ENCODE data around the gene SLC39A11. TPM values are rescaled to one million over a fixed set of nuclear protein-coding genes. Genes with fewer than 3 reads are reported as not detected.
"Not testable (repeated sequence)": the region's sequence is repeated elsewhere in the genome, so short reads cannot be mapped to it uniquely, and the experiment has no call there.

Gene SLC39A11
- total RNA-seq, 4 donors from 2014 or later: 55.1 to 123 (median 97.0) TPM

- Histone ChIP-seq H3K36me3 (no peaks in the 10 kb centered on the region), H3K4me3 (replicated peaks in 1 of 3) (no peak overlapping the region), H3K27ac (no peak overlapping the region), H3K27me3 (no peaks in the 10 kb centered on the region), H3K9me3 (no peaks in the 10 kb centered on the region), H3K4me1 (no peaks in the 10 kb centered on the region)
- TF ChIP-seq POLR2A (IDR thresholded peaks at IDR 0.05) (no peak), CTCF (IDR thresholded peaks at IDR 0.05) (no peak)
- DNase-seq: no peak
- intact Hi-C loops (cut with DNase I): no loop called here
- WGBS, 2 donors: 83 to 84% methylated on average over 2 of the region's 2 CpGs
Measured at GRCh38 chr17:72786209-72786608, 306.3 kb downstream of the SLC39A11 start.

- TF ChIP-seq CTCF (IDR thresholded peaks at IDR 0.05) (no peak), POLR2A (IDR thresholded peaks at IDR 0.05) (no peak)
- no peaks in the 10 kb centered on the region for H3K4me1 ChIP-seq
Measured at GRCh38 chr17:72782985-72783701, 309.3 kb downstream of the SLC39A11 start.

GRCh38 chr17:72782437-72782836 is 310.1 kb downstream of the SLC39A11 start:
- H3K27me3 ChIP-seq; H3K36me3 ChIP-seq; H3K4me3 ChIP-seq (replicated peaks in 1 of 3); intact Hi-C loops (cut with DNase I); H3K4me1 ChIP-seq; H3K9me3 ChIP-seq; DNase-seq; H3K27ac ChIP-seq: not testable (repeated sequence)
- WGBS, 2 donors: 97 to 98% methylated on average over 4 to 5 of the region's 5 CpGs

More at GRCh38 chr17:72782985-72783701, 309.3 kb downstream of the SLC39A11 start:
- no peaks in the 10 kb centered on the region for H3K36me3 ChIP-seq
- DNase-seq: no peak
- H3K27me3 ChIP-seq: no peaks in the 10 kb centered on the region
- no peak overlapping the region for H3K4me3 ChIP-seq (replicated peaks in 1 of 3)
- H3K27ac ChIP-seq: no peak overlapping the region
- 81 to 98% methylated on average over 6 of the region's 6 CpGs for WGBS, 2 donors
- H3K9me3 ChIP-seq: no peaks in the 10 kb centered on the region
- intact Hi-C loops (cut with DNase I): no loop called here

- Histone ChIP-seq H3K27ac (no peak overlapping the region), H3K36me3 (peaks cover 0 to 3% of the 10 kb centered on the region in 2 donors), H3K27me3 (no peaks in the 10 kb centered on the region), H3K4me3 (replicated peaks in 1 of 3) (no peak overlapping the region), H3K9me3 (no peaks in the 10 kb centered on the region), H3K4me1 (no peaks in the 10 kb centered on the region)
- no peak for DNase-seq
- TF ChIP-seq POLR2A (IDR thresholded peaks at IDR 0.05): no peak
- no peak for TF ChIP-seq CTCF (IDR thresholded peaks at IDR 0.05)
- 93 to 96% methylated on average over 14 of the region's 14 CpGs for WGBS, 2 donors
- intact Hi-C loops (cut with DNase I): no loop called here
Measured at GRCh38 chr17:72778169-72779151, 314.0 kb downstream of the SLC39A11 start.

- H3K27me3 ChIP-seq: no peaks in the 10 kb centered on the region
- H3K4me3 ChIP-seq (replicated peaks in 1 of 3): no peak overlapping the region
- H3K27ac ChIP-seq: no peak overlapping the region
- TF ChIP-seq CTCF (IDR thresholded peaks at IDR 0.05): no peak
- TF ChIP-seq POLR2A (IDR thresholded peaks at IDR 0.05): no peak
- intact Hi-C loops (cut with DNase I): no loop called here
- no peaks in the 10 kb centered on the region for H3K9me3 ChIP-seq
- peaks cover 0 to 3% of the 10 kb centered on the region in 2 donors for H3K36me3 ChIP-seq
- no peak for DNase-seq
- 70 to 75% methylated on average over 4 of the region's 4 CpGs for WGBS, 2 donors
- no peaks in the 10 kb centered on the region for H3K4me1 ChIP-seq
Measured at GRCh38 chr17:72775919-72776318, 316.6 kb downstream of the SLC39A11 start.

All from thyroid gland (tissue), 4 donors.